ENCODE measurements around the gene PAQR4.
"Not testable (repeated sequence)": the region's sequence is repeated elsewhere in the genome, so short reads cannot be mapped to it uniquely, and the experiment has no call there.

PAQR4 gene

GRCh38 chr16:2968738-2969544 is at the start of gene PAQR4:
TSS of gene PAQR4 (plus strand) at chr16:2969348. CDS start at chr16:2969675, 327 bp downstream.
- FAIRE-seq = no peak

GRCh38 chr16:2919511-2920255 is 49.5 kb upstream of the PAQR4 start:
- FAIRE-seq = peak; percentile 11

- FAIRE-seq = no peak
These were observed 45.7 kb upstream of the PAQR4 start for GRCh38 chr16:2923481-2923880.

GRCh38 chr16:2924901-2925755 is 44.0 kb upstream of the PAQR4 start:
- no peak for FAIRE-seq

GRCh38 chr16:2925951-2926649 is 43.0 kb upstream of the PAQR4 start:
- no peak for FAIRE-seq

GRCh38 chr16:2926650-2926999 is 42.5 kb upstream of the PAQR4 start:
- FAIRE-seq = no peak

GRCh38 chr16:2927010-2927646 is 42.0 kb upstream of the PAQR4 start:
- no peak for FAIRE-seq

- not testable (repeated sequence) for FAIRE-seq
These were observed 41.0 kb upstream of the PAQR4 start for GRCh38 chr16:2928151-2928550.

GRCh38 chr16:2928796-2929195 is 40.4 kb upstream of the PAQR4 start:
- no peak for FAIRE-seq

- FAIRE-seq = no peak
These were observed 39.5 kb upstream of the PAQR4 start for GRCh38 chr16:2929693-2930092.

- no peak for FAIRE-seq
These were observed 38.9 kb upstream of the PAQR4 start for GRCh38 chr16:2930236-2930635.

- FAIRE-seq = not testable (repeated sequence)
These were observed 37.8 kb upstream of the PAQR4 start for GRCh38 chr16:2931231-2931914.

- no peak for FAIRE-seq
These were observed 36.0 kb upstream of the PAQR4 start for GRCh38 chr16:2933136-2933535.

GRCh38 chr16:2933701-2934100 is 35.4 kb upstream of the PAQR4 start:
- no peak for FAIRE-seq

GRCh38 chr16:2934450-2934849 is 34.7 kb upstream of the PAQR4 start:
- FAIRE-seq = no peak

- FAIRE-seq = no peak
These were observed 32.6 kb upstream of the PAQR4 start for GRCh38 chr16:2936436-2937011.

GRCh38 chr16:2937170-2937569 is 32.0 kb upstream of the PAQR4 start:
- FAIRE-seq = no peak

GRCh38 chr16:2938206-2938605 is 30.9 kb upstream of the PAQR4 start:
- FAIRE-seq = no peak

- FAIRE-seq = no peak
These were observed 29.2 kb upstream of the PAQR4 start for GRCh38 chr16:2939968-2940367.

GRCh38 chr16:2942045-2942444 is 27.1 kb upstream of the PAQR4 start:
- no peak for FAIRE-seq

GRCh38 chr16:2943716-2944115 is 25.4 kb upstream of the PAQR4 start:
- not testable (repeated sequence) for FAIRE-seq
